Hippocampal formation (tissue), 2 donors: Measurements from ENCODE around the gene CD207.
A peak's percentile ranks its signal among the peaks of the same experiment; 100 is the strongest.
"Not testable (repeated sequence)": the region's sequence is repeated elsewhere in the genome, so short reads cannot be mapped to it uniquely, and the experiment has no call there.

Experiments
- DNase-seq, 2 donors: peaks; one replicate each; lab custom pipeline; 2025; lab: John Stamatoyannopoulos, UW

Gene CD207

DNA sequence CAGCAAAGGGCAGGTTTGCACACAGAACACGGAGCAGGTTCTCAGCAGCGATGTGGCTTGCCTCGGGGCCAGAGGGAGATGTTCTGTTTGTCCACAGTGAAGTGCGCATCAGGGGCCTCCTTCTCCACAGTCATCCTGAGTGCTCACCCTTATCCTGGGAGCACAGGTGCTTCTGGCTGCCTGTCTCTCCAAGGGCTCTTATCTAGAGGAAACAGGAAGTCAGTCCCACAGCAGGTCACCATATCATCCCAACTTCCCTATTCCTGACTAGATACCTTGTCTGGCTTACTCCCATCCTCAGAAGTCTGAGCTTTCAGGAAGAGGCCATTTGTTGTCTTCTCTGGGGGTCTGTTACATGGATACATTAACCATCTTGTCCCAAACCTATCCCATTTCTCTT lies at the start of gene CD207:
Gene CD207, minus strand, starts transcription at position 174 of the 400 bp plus-strand sequence. Its CDS starts 40 bp downstream, at position 134.
- no peak for DNase-seq

DNA sequence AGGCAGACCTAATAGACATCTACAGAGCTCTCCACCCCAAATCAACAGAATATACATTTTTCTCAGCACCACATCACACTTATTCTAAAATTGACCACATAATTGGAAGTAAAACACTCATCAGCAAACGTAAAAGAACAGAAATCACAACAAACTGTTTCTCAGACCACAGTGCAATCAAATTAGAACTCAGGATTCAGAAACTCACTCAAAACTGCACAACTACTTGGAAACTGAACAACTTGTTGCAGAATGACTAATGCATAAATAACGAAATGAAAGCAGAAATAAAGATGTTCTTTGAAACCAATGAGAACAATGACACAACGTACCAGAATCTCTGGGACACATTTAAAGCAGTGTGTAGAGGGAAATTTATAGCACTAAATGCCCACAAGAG lies 42.9 kb upstream of the CD207 start:
- DNase-seq = not testable (repeated sequence)

DNA sequence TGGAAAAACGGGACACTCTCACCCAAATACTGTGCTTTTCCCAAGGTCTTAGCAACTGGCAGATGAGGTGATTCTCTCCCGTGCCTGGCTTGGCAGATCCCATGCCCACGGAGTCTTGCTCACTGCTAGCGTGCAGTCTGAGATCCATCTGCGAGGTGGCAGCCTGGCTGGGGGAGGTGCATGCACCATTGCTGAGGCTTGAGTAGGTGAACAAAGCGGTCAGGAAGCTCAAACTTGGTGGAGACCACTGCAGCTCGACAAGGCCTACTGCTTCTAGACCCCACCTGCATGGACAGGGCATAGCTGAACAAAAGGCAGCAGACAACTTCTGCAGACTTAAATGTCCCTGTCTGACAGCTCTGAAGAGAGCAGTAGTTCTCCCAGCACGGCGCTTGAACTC lies 40.5 kb upstream of the CD207 start:
- not testable (repeated sequence) for DNase-seq

DNA sequence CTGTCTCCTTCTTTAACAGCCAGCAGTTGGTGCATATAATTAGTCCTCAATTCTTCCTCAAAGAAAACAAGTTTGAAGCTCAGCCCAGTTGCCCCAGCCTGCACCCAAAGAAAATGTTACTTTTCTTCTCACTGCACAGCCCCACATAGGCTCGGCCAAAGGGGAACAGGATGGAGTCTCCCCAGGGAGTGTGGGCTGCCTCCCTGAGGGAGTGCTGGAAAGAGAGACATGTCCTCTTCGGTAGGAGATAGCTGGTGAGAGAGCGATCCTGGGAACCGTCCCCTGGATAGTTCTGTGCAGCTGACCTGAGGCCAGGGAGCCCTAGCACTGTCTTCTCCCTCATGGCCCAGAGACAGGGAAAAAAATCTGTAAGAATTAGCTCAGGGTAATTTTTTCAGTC lies 37.9 kb upstream of the CD207 start:
- no peak for DNase-seq

DNA sequence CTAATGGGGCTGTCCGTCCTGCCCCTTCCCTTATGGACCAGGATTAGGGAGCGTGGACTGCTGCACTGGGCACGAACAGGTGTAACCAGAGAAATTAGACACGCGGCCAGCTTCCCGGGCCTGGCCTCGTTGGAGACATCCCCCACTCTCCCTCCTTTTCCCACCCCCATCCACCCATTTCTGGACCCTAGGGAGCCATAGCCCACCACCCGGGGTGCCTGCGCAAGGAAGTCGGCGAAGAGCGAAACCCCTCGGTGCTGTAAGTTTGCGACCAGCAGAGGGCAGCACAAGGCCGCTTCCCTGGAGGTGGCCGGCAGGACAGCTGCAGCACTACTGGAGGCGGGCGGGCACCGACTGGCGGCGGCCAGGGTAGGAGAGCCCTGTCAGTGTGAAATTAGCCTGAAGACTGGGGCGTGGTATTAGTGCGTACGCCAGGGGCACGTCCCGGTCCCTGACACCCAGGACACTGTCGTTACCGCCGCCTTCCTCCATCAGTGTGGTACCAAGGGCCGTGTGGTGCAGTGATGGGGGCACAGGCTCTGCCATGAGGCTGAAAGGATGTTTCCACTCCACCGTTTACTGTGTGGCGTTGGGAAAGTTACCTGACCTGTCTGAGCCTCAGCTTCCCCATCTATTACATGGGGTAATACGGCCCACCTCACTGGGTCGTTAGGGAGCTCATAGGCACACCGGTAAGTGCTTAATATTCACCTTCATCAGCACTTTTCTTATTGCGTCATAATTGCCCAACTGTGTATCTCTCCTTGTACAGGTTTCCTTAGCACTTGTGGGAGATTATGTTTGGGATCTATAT lies 36.0 kb upstream of the CD207 start:
- peak; percentile 36 to 75 for DNase-seq

DNA sequence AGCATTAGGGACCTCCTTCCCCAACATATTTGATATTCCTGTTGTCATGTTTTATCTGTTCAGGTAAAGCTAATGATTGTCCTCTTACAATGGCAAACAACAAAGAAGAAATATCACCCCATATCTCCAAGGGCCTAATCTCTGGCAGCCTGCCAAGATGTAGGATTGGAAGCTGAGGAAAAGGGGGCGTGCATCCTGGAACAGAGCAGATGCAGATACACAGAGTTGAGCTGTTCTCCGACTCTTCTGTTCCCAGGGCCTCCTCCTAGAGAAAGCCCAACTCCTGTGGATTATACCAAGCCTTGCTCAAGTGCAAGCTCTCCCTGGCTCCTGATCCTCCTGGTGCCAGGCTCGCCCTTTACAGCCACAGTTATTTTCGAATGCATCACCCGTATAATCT lies 35.2 kb upstream of the CD207 start:
- DNase-seq = no peak

DNA sequence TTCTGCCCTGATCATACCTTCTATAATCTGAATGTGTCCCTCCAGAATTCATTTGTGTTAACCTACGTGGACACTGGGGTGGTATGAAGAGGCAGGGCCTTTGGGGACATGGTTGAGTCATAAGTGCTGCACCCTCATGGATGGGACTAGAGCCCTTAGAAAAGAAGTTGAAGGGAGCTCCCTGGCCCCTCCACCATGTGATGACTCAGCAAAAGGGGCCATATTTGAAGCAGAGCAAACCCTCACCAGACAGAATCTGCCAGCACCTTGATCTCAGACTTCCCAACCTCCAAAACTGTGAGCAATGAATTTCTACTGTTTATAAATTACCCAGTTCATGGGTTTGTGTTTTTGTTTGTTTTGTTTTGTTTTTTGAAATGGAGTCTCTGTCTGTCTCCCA lies 33.4 kb upstream of the CD207 start:
- DNase-seq = no peak

DNA sequence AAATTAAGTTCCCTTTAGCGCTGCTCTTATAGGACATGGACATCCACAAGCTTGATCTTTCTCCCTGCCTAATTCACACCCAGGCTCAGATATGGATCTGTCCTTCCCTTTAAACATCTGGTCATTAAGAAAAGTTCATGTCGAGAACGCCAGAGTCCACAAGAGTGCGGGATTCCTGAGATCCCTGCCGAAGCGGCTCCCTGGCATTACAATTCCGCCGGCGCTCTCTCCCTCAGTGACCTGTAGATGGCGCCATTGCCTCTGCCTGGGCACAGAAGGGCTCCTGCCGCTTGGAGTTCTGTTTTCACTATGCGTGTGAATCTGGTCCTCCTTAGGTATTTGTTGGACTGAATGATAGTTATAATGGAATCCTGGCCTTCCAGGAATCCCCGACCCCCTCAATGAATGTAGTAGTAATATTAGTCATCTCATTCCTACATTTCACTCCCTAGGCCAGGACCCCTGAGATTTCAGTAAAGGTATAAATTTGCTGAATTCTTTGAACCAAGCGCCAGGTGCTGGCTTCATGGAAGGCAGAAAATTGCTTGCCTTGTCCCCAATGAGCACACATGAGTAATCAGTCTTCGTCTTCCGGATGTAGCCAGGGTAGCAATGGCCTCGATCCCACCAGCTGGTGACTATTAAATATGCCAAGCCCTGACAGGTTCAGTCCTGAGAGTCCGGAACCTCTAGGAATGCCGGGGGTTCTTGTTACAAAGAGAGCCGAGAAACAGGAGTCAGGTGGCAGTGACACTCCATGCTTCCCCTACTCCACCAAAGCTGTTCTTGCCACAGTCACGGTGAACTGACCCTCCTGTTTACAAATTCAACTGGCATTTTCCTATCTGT lies 26.4 kb upstream of the CD207 start:
- DNase-seq = peak; percentile 64 to 73

DNA sequence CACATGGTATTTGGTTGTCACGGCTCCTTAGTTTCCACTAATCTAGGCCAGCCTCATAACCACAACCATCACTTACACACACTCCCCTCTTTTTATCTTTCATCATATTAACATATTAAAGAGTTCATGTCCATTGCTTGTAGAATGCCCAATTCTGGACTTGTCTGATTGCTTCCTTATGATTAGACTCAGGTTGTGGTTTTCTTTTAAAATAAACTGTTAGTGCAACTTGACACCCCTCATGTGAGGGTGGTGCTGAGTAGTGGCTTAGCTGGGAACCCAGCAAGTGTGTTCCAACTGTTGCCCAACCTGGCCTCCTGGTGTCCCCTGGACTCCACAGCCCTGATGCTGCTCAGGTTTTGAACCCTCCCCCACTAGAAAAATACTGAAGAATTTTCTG lies 20.1 kb upstream of the CD207 start:
- DNase-seq = no peak

DNA sequence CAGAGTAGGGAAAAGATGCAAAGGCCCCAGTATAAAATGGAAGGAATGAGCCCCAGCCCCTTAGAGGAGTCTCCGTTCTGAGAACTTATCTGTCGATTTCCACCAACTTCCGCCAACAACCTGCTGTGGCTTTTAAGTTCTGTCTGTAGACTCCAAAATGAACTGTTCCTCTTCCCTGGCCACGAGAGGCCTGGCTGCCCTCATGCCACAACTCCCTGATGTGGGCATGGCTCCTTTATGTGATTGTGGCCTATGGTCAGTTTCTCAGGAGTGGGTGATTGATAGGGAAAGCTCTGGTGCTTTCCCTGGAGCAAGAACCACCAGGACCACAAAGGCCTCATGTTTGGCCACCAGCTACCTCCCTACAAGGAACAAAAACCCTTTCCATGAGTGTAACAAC lies 18.8 kb upstream of the CD207 start:
- DNase-seq = peak in 1 of 2 donors; percentile 16

DNA sequence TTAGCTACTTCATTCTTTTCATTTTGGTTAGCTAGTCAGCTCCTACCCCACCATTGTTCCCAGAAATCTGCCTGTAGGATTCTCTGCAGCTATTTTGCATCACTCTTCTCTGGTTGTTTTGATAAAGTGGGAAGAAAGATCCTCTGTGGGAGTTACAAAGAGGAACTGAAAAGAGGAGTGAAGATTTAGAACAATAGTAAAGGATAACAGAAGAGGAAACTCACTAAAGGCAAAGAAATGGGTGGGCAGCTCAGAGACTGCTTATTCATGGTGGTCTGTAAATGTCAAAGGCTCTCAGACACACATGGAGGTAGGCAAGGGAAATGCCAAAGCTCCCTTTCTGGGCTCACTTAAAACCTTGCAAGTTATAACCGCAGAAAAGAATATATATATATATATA lies 17.2 kb upstream of the CD207 start:
- DNase-seq = no peak

DNA sequence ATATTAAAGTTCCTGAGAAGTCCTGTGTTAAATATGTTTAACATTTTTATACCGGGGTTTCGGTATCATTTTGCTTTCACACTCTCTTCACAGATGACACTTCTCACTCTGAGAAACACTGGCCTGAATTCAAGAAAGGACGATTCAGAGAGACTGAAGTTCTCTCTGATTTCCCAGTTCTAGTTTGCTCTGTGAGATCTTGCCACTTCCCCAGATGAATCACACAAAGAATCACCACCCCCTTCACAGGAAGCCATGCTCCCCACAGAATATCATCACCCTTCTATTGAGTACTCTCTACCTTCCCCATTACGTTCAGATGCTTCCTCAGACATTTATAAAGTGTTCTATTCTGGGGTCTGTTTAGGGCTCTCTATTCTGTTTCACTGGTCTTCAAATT lies 16.1 kb upstream of the CD207 start:
- DNase-seq = no peak

DNA sequence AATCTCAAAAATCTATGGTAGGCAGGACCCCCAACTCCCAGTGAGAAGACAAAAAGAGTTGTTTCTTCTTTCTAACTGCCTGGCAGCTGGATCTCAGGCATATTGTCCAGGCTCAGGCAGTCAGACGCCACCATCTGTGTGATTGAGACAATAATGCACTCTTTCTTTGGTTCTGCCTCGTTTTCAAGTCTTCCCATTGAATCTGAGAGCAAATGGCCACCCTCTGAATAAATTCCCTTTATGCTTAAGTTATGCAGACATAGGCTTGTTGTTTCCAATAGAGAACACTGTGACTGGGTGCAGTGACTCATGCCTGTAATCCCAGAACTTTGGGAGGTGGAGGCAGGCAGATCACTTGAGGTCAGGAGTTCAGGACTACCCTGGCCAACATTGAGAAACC lies 15.3 kb upstream of the CD207 start:
- peak; percentile 12 to 88 for DNase-seq

DNA sequence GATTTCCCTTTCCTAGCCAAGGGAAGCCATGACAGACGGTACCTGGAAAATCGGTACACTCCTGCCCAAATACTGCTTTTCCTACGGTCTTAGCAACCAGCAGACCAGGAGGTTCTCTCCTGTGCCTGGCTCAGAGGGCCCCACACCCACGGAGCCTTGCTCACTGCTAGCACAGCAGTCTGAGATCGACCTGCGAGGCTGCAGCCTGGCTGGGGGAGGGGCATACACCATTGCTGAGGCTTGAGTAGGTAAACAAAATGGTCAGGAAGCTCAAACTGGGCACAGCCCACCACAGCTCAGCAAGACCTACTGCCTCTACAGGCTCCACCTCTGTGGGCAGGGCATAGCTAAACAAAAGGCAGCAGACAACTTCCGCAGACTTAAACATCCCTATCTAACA lies 6.8 kb upstream of the CD207 start:
- no peak for DNase-seq

DNA sequence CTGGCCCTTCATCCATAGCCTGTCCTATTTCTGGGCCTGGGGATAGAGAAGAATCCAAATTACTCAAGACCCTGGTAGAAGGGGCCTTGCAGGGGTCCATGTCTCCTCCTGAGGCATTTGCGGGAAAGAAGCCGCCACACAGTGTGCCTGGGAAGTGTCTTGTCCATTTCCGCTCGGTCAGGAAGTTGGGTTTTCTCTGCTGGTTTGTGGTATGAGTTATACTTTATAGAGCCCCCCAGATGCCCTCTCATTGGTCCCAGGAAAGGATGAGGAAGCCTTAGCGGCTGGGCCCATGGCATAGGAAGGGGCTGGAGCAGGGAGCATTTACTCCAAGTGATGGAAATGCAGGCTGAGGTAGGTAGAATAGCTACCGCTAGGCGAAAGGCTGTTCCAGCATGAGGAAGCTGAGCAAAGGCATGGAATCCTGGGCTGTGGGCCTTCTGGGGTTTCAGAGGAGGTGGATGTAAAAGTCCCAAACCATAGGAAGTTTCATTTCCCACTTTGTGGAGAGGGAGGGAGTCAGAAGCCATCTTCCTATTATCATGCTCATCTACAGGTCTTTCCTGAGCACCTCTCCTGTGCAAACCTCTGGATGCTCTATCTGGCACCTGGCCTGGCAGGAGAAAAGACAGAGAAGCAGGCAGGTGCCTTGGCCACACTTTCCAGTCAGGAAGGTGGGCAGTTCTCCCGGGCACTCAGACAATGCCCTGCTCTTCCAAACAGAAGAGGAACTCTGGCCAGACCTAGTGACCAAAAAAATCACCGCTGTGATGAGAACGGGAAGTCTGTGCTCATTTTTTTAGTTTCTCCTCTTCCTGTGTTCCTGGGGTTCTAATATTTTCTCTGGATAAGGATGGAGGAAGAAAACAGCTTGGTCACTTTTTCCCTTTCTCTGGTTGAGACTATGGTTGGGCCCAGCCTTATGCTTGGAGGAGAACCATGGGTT lies 2.6 kb upstream of the CD207 start:
- no peak for DNase-seq

DNA sequence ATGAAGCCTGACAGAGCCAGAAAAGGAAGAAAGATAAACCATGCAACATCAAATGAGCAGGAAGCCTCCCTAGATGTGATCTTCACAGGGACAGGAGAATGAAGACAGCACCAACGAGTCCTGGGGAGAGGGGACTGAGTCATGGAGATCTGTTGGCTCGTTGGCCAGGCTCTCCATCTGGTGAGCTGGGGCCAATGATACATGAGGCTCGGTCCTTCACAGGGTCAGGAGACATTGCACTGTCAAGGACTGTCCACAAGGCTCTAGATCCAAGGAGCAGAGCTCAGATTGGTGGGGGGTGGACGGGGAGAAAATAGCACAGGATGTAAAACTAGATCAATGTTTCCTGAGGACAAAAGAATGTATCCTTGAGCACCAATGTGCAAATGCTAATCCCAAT lies 735 bp downstream of the CD207 start:
- DNase-seq = no peak

DNA sequence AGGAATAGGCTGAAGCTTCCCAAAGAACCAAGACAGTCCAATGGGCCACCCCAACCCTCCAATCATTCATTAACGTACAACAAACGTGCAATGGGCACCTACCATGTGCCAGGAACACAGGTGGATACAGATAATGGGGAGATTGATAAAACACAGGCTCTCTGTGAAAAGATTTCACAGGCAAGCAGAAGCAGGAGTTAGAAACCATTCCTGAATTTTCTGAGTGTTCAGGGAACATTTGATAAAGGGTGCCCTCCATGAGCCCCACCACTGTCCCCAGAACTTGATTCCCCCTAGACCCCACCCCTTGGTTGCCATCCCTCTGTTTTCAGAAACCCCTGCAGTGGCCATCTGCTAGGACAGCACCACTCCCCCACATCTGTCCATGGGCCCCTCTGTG lies 1.5 kb downstream of the CD207 start:
- DNase-seq = no peak

DNA sequence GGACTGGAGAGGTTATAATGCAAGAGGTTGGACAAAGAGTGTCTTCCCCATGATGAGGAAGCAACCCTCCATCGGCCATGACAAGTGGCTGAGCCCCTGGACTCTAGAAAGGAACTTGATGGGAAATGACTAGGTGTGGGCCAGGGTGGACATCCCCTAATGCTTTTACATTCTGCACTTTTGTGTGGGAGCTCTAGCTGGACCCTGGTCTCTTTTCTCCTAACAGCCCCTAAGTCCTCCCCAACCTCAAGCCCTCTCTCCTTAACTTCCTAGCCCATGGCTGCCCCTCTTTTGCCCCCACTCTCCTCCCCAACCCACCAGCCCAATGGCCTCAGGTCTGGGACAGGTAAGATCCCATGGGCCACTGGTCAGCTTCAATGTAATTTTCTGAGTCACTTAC lies 2.4 kb downstream of the CD207 start:
- no peak for DNase-seq

DNA sequence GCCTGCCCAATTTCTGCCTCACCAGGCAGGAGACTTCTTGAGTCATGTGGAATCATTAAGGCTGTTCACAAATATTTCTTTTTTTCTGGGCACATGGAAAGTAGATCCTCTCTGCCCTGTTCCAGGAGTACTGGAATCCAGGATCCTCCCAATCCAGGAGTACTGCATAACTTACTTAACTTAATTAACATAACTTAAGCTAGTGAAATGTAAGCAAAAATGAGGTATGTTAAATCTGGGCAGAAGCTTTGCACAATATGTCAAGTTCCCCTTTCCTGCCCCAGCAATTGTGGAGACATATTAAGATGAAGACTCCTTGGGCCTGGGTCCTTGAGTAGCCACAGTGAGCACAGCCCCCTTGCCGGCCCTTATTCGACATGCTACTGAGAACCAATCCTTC lies 3.2 kb downstream of the CD207 start:
- no peak for DNase-seq

DNA sequence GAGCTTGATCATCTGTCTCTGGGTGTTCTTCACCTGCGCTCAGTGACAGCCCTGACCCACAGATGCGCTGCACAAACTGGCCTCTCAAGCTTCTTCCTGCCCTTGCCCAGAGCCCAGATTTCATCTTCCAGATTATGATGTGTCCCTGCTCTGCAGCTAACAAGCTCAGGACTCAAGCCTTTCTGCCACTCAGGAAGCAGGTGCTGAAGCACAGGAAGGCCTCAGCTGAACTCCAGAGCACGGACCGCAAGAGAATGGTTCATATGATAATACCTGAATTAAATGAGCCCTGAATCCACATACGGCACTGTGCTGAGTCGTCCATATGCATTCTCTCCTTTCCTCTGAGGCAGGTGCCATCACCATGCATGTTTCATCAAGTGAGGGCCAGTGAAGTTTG lies 3.8 kb downstream of the CD207 start:
- no peak for DNase-seq

DNA sequence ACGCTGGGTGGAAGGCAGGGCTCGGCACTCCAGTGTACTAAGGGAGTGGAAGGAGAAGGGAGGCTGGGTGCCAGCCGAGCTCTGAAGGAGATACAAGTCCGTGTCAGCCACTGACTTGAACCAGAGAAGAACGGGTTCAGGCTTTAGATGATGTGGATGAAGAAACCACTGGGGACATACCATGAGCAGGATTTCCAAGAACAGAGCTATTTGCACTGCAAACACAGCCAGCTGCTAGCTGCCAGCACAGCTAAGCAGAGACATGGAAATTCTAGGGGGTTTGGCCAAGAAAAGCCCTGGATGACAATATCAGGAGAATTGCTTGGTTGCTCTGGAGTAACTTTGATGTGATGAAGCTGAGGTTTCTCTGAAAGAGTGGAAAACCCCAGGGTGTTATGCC lies 5.2 kb downstream of the CD207 start:
- DNase-seq = no peak

DNA sequence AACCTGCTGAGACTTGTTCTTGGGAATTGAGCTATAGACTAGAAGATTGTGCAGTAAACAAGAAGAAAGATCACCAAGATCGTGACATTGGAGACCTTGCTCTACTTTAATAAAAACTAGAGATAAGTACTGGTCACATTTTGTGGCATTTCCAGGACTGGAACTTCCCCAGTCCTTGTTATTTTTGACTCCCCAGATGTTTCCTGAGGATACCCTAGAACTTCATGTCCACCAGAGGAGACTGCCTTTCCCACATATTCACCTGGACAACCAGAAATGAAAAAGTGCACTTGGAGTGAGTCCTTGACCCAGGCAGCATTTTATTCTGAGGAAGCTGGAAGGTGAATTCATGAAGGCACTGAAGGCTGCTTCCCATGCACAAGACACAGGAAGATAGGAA lies 5.7 kb downstream of the CD207 start:
- DNase-seq = no peak
